ENCODE results near the gene FDX1.

Gene FDX1

DNA sequence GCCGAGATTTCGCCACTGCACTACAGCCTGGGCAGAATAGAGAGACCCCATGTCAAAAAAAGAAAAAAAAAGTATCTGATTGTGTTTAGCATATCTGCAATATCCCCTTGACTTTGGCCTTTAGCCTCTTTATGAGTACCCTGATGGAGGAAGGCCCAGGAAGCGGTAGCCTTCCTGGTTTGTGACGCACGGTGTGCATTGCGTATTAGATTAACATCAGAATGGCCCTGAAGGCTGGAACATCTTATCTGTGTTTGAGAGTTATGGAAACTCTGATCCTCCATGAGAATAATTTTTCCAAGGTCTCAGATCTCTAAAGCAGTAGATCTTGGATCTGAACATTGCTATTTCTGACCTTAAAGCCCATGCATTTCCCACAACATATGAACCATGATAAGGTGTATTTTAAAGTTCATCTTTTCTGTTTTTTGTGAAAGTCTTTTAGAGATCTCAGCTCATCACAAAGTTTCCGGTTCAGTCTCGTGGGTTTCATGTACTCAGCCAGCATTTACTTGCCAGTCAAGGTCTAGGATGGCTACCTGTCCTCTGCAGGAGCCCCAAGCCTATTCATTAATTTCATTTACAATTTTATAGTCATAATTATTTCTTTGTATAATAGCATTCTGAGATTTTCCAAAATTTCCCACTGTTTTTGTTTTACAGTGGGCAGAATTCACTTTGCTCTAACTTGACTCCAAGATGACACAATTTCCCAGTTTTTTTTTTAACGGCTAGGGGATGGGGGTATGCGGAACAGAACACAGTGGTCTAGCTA, 605 bp upstream of the FDX1 start:
- H3K27ac ChIP-seq: peak overlapping the region; percentile 97
- TF ChIP-seq, protein P1, sequence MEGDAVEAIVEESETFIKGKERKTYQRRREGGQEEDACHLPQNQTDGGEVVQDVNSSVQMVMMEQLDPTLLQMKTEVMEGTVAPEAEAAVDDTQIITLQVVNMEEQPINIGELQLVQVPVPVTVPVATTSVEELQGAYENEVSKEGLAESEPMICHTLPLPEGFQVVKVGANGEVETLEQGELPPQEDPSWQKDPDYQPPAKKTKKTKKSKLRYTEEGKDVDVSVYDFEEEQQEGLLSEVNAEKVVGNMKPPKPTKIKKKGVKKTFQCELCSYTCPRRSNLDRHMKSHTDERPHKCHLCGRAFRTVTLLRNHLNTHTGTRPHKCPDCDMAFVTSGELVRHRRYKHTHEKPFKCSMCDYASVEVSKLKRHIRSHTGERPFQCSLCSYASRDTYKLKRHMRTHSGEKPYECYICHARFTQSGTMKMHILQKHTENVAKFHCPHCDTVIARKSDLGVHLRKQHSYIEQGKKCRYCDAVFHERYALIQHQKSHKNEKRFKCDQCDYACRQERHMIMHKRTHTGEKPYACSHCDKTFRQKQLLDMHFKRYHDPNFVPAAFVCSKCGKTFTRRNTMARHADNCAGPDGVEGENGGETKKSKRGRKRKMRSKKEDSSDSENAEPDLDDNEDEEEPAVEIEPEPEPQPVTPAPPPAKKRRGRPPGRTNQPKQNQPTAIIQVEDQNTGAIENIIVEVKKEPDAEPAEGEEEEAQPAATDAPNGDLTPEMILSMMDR (conservative IDR thresholded peaks at IDR 0.05): no peak

DNA sequence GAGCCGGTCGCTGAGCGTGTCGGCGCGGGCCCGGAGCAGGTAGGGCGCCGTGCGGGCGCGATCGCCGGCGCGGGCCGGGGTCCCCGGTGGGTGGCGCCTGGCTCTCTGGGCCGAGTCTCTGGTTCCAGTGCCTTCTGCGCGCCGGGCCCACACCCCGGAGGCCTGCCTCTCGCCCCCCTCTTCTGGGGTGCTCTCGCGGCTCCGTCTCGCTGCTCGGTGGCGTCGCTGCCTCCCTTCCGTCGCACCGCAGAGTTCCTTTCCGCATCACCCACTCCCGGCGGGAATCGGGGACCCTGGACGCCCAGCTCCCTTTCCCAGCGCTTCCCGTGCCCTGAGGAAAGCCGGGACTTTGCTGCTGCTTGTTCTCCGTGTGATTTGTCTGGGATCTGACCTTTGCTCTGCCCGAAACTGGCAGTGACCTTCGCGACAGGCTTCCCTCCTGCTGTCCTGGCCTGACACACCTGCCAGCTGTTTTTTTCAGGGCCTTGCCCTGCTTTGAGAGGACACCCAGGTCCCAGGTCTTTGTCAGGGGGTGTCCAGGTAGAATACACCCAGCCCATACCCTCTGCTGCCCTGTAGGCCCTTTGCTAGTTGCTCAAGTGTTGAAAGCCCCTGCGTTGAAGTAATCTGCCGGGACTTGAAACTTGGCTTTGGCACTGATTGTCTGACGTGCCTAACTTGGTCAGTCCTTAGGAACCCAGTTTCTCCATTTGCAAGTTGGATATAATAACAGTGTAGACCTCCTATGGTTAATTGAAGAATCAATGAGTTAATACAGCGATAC, 711 bp downstream of the FDX1 start:
- peak overlapping the region; percentile 97 for H3K27ac ChIP-seq
- TF ChIP-seq, protein P1 (conservative IDR thresholded peaks at IDR 0.05): peak; percentile 64

DNA sequence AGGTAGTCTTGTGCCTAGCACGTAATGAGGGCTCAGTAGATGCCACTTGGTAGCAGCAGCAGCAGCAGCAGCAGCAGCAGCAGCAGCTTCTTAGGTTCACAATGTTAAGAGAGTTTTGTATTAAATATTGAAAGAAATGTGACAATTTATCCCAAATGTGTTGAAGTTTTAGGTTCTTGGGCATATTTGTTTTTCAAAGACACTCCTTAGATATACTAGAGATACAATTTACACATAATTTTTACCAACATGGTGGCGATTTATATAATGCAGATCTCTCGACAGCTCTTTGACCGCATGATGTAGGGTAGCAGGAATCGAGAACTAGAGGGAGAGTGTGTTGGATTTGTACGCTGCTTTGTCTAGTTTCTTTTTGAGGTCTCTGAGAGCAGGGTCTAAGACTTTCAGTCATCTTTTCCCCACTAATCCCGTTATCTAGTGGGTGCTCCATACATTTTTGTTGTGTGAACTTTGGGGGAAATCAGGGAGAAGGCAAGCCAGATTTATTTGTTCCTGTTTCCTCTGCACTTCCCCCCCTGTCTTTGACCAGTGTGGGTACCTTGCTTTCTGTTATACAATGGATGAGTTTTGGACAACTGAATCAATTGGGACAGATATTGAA, 1.4 kb downstream of the FDX1 start:
- TF ChIP-seq, protein P1 (conservative IDR thresholded peaks at IDR 0.05): no peak

DNA sequence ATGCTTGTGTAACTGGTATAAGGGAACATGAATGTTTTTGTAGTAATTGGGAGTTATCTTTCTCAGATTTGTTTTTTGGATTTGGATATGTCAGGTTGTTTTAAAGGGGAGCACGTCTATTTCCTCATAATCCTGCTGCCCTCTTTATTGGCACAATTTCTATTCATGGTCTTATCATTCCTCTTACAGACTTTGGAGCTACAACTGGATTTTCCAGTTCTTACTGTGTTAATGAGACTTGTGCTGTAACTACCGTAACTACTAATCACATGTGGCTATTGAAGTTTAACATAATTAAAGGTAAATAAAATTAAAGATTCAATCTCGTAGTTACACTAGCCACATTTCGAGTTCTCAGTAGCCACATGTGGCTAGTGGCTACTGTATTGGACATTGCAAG, 1.9 kb downstream of the FDX1 start:
- peak overlapping the region; percentile 97 for H3K27ac ChIP-seq
- TF ChIP-seq, protein P1 (conservative IDR thresholded peaks at IDR 0.05): no peak

More for the DNA sequence above, 1.4 kb downstream of the FDX1 start:
- peak overlapping the region; percentile 97 for H3K27ac ChIP-seq

DNA sequence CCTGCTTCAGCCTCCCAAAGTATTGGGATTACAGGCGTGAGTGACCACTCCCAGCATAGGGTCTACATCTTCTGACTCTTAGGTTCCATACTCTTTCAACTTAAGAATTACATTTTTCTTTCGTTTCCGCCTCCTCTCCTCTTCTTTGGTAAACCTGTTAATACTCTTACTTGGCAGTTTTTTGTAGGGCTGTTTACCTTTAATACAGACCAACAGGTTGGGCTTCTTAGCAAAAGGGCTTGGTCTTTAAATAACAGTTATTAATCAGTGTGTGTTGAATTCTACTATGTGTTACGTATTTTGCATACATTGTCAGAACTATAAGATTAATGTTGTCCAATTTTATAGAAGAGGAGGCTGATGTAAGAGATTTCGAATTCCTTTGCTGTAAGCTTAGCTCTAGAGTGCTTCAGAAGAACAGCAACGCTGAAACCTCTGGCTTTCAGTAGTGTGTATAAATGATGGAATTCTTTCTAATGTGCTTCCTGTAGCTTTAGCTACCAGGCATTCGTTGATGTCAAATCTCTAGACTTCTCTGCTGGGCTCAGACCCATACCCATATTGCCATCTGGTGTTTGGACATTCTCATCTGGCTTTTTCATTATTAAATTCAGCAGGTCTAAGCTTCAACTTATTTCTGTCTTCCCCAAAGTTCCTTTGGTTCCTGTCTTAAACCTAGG, 3.1 kb downstream of the FDX1 start:
- H3K27ac ChIP-seq: peak overlapping the region; percentile 97
- TF ChIP-seq, protein P1 (conservative IDR thresholded peaks at IDR 0.05): no peak

DNA sequence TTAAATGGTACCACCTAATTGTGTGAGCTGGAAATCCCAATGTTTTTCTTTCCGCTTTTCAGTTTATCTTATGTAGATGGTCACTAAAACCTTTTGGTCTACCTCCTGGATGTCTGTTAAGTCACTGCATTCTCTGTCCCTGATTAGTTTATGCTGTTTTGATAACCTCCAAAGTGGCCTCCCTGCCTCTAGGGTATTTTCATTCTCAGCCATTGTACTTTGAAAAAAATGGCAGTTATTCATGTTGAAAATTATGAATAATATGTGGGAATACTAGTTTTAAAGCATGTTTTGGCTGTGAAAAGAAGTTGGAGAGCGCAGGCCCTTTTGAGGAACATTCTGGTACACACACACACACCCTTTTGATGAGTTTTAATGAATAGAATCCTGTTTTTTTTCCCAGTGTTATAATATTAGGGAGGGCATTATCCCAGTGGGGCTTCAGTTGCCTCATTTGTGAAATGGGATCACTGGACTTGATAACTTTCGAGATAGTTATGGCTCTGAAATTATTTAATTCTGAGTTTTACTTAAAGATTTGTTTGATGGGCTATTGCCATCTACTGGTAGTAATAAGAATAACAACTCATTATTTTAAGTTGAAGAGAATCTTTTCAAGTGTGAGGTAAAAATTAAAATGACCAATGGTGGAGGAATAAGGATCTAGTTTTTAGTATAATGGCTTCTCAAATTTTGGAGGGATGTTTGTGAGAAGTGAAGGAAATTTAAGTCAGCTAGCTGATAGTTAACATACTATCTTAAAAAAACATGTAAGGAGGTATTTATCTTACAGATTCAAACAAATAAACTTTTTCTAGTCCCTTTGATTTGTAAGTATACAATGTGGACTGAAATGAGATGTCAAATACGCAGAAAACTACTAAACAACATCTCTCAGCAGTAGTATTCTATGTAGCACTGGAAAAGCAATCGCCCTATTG, 3.9 kb downstream of the FDX1 start:
- TF ChIP-seq, protein P1 (conservative IDR thresholded peaks at IDR 0.05): peak; percentile 81
- peak overlapping the region; percentile 97 for H3K27ac ChIP-seq
